OCI-LY3 (cell line): Measurements from ENCODE around the gene TMEM163.

ENCODE experiments used
- H2AFZ ChIP-seq: fragments of 200-600, 300-600 bp; shearing (Covaris generic); 2 replicates; pipeline ENCODE4 v1.6.0; 2014; ENCODE audit warnings: antibody characterized with exemption, low read depth, low read length
- H3K27ac ChIP-seq: fragments of 200-600, 300-600 bp; sonication (generic); 2 replicates; pipeline ENCODE4 v1.5.1; 2014; ENCODE audit warnings: mild to moderate bottlenecking, low read length, moderate library complexity, mixed read lengths
- H3K27me3 ChIP-seq: fragments of 200-600, 300-600 bp; sonication (generic); 2 replicates; pipeline ENCODE4 v1.6.1; 2014; ENCODE audit warnings: low read depth, low read length, mixed read lengths
- H3K36me3 ChIP-seq: fragments of 200-600, 300-600 bp; sonication (generic); replicated peaks from 2 replicates; pipeline ENCODE3; 2014; ENCODE audit warnings: low read depth, low read length, mixed read lengths
- H3K4me1 ChIP-seq: fragments of 300-600, 200-600 bp; sonication (generic); 2 replicates; pipeline ENCODE4 v1.6.1; 2014; ENCODE audit warnings: low read length, mixed read lengths
- H3K4me2 ChIP-seq: fragments of 200-600, 300-600 bp; sonication (generic); 2 replicates; pipeline ENCODE4 v1.6.1; 2014; ENCODE audit warnings: low read length, mixed read lengths
- H3K4me3 ChIP-seq: fragments of 300-600, 200-600 bp; sonication (generic); 2 replicates; pipeline ENCODE4 v1.5.1; 2014; ENCODE audit warnings: antibody characterized with exemption, mild to moderate bottlenecking, low read length, moderate library complexity
- H3K79me2 ChIP-seq: fragments of 300-600, 200-600 bp; shearing (Covaris generic); 2 replicates; pipeline ENCODE4 v1.6.1; 2014; ENCODE audit warnings: mild to moderate bottlenecking, low read length, mixed read lengths
- H3K9ac ChIP-seq: fragments of 300-600, 200-600 bp; shearing (Covaris generic); 2 replicates; pipeline ENCODE4 v1.6.0; 2014; ENCODE audit warnings: mild to moderate bottlenecking, low read length, moderate library complexity
- H3K9me3 ChIP-seq: fragments of 200-600, 300-600 bp; shearing (Covaris generic); 2 replicates; pipeline ENCODE4 v1.6.1; 2014; ENCODE audit warnings: low read length, mixed read lengths; ENCODE audit not compliant: insufficient read depth
- H4K20me1 ChIP-seq: fragments of 200-600, 300-600 bp; sonication (generic); 2 replicates; pipeline ENCODE4 v1.6.1; 2016; ENCODE audit warnings: low read length, mixed read lengths; ENCODE audit not compliant: insufficient read depth
- EZH2phosphoT487 ChIP-seq: fragments of 200-600 bp; shearing (Covaris generic); IDR thresholded peaks from 2 replicates; pipeline ENCODE4 v1.6.1; 2018; ENCODE audit warnings: antibody characterized with exemption, mixed run types, low read depth
- TF ChIP-seq, protein P1 (sequence below): fragments of 200-600, 300-600 bp; sonication (generic); IDR thresholded peaks from 2 replicates; pipeline ENCODE4 v1.5.1; 2014; ENCODE audit warnings: antibody characterized with exemption, low read length, low read depth

The TMEM163 gene

DNA sequence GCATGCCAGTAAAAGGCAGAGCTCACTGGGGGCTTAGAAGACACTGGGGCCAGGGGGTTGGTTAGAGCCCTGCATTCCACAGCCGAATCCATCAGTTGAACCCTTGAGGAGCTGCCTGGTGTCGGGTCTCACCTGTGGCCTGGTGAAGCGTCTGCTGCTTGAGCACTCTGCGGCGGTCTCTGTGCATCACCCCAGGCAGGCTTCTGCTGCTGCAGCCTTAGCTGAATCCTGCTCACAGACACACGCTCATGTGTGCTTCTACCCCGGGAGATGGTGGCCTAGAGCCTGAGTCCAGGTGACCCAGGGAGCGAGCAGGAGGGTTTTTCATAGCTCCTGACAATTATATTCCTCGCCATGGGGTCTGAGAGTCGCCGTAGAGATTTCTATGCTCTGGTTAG is 272.8 kb downstream of the TMEM163 start:
- H3K4me2 ChIP-seq = no peak overlapping the region
- H3K36me3 ChIP-seq = no peaks in the 10 kb centered on the region
- H3K9ac ChIP-seq = no peak overlapping the region
- H3K27me3 ChIP-seq = no peaks in the 10 kb centered on the region
- H3K27ac ChIP-seq = no peak overlapping the region
- H2AFZ ChIP-seq = no peak overlapping the region
- TF ChIP-seq EZH2phosphoT487 = no peak
- TF ChIP-seq, protein P1, sequence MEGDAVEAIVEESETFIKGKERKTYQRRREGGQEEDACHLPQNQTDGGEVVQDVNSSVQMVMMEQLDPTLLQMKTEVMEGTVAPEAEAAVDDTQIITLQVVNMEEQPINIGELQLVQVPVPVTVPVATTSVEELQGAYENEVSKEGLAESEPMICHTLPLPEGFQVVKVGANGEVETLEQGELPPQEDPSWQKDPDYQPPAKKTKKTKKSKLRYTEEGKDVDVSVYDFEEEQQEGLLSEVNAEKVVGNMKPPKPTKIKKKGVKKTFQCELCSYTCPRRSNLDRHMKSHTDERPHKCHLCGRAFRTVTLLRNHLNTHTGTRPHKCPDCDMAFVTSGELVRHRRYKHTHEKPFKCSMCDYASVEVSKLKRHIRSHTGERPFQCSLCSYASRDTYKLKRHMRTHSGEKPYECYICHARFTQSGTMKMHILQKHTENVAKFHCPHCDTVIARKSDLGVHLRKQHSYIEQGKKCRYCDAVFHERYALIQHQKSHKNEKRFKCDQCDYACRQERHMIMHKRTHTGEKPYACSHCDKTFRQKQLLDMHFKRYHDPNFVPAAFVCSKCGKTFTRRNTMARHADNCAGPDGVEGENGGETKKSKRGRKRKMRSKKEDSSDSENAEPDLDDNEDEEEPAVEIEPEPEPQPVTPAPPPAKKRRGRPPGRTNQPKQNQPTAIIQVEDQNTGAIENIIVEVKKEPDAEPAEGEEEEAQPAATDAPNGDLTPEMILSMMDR = no peak
- H3K79me2 ChIP-seq = no peaks in the 10 kb centered on the region
- H3K9me3 ChIP-seq = no peaks in the 10 kb centered on the region
- no peaks in the 10 kb centered on the region for H4K20me1 ChIP-seq
- H3K4me3 ChIP-seq = no peak overlapping the region
- no peaks in the 10 kb centered on the region for H3K4me1 ChIP-seq

DNA sequence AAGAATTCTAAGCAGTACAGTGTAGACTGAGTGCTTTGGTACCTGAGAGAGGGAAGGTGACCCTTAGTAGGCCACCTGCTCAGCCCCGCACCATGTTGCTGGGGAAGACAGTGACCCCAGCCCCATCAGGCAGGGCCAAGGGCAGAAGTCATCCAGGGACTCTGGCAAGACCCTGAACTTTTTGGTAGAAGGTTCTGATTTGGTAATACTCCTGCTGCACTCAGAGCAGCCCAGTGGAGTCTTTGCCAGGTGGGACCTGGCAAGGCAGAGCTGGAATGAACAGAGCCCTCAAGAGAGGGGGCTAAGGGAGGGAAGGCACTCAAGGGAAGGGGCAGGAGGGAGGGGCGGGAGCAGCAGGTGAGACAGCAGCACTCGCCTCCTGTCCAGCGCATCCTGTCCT is 273.7 kb downstream of the TMEM163 start:
- H3K9me3 ChIP-seq = no peaks in the 10 kb centered on the region
- no peaks in the 10 kb centered on the region for H3K27me3 ChIP-seq
- no peak overlapping the region for H3K4me2 ChIP-seq
- no peaks in the 10 kb centered on the region for H3K36me3 ChIP-seq
- TF ChIP-seq EZH2phosphoT487 = no peak
- no peak overlapping the region for H3K9ac ChIP-seq
- H3K4me1 ChIP-seq = no peaks in the 10 kb centered on the region
- H3K27ac ChIP-seq = no peak overlapping the region
- H3K4me3 ChIP-seq = no peak overlapping the region
- H4K20me1 ChIP-seq = no peaks in the 10 kb centered on the region
- H2AFZ ChIP-seq = no peak overlapping the region
- no peaks in the 10 kb centered on the region for H3K79me2 ChIP-seq

DNA sequence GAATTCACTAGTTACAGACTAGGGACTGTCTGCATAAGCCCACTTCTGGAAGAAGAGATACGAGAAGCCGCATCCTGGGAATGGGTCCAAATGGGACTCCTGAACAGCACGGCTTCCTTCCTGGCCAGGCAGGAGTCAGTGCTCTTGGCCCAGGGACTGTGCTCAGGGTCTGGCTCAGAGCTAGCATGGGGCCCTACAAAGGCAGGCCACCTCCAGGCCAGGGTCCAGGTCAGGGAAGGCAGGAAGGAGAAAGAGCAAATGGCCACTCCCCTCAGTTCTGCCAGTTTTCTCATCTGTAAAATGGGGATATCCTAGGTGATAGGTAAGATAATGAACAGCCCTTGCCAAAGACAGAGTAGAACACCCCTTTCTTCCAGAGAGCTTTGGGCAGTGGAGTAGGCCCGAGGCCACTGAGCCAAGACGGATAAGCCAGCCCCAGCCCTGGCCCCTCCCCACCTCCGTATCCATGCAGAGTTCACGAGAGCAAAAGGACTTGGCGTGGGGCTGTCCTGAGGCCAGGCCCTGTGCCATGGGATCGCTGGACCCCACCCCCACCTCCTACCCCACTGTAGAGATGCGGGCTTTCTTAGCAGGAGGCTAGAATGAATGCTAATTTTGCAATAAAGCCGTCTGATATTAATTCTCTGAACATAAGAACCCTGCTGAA is 274.9 kb downstream of the TMEM163 start:
- TF ChIP-seq EZH2phosphoT487 = no peak
- TF ChIP-seq, protein P1 = no peak
- no peaks in the 10 kb centered on the region for H3K4me1 ChIP-seq
- no peak overlapping the region for H3K9ac ChIP-seq
- no peak overlapping the region for H3K27ac ChIP-seq
- no peaks in the 10 kb centered on the region for H4K20me1 ChIP-seq
- H2AFZ ChIP-seq = no peak overlapping the region
- H3K4me2 ChIP-seq = no peak overlapping the region
- no peaks in the 10 kb centered on the region for H3K27me3 ChIP-seq
- H3K9me3 ChIP-seq = no peaks in the 10 kb centered on the region
- no peaks in the 10 kb centered on the region for H3K79me2 ChIP-seq
- no peaks in the 10 kb centered on the region for H3K36me3 ChIP-seq
- no peak overlapping the region for H3K4me3 ChIP-seq

DNA sequence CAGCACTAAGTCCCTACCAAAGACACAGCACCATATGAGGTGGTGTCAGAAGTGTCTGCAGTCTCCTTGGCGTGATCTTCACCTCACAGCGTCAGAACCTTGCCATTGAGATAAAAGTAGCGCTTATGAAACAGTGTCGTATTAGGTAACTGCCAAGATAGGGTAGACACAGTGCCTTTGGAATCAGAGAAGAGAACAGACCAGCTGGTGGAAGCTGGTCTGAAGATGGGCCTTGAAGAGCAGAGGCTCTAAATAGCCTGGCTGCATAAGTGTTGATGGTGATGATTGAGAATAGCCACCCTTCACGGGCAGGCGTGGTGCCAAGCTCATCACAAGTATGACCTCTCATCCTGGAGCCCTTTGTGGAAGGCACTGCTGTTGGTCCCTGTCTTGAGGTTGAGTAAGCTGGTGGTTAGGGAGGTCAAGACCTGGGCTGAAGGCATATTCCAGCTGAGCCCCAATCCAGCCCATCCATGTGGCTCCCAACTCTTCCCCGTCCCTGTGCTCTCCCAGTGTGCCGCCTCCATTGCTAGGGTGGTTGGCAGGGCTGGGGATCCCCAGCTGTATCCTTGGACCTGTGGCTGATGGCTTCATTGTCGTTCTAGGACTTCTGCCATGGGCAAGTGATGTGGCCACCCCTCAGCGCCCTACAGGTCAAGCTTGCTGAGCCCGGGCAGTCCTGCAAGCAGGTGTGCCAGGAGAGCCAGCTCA is 277.5 kb downstream of the TMEM163 start:
- H3K79me2 ChIP-seq = no peaks in the 10 kb centered on the region
- H3K4me1 ChIP-seq = 0 out of 2 replicates have a peak, but pooled peaks cover 2% of the 10 kb centered on the region
- no peaks in the 10 kb centered on the region for H3K36me3 ChIP-seq
- no peaks in the 10 kb centered on the region for H3K27me3 ChIP-seq
- H2AFZ ChIP-seq = no peak overlapping the region
- H3K9ac ChIP-seq = no peak overlapping the region
- no peak for TF ChIP-seq EZH2phosphoT487
- TF ChIP-seq, protein P1 = no peak
- H3K4me3 ChIP-seq = no peak overlapping the region
- H3K4me2 ChIP-seq = no peak overlapping the region
- no peak overlapping the region for H3K27ac ChIP-seq
- H4K20me1 ChIP-seq = no peaks in the 10 kb centered on the region
- H3K9me3 ChIP-seq = no peaks in the 10 kb centered on the region
